ENCODE measurements around the gene TMEM128.
"Not testable (repeated sequence)": the region's sequence is repeated elsewhere in the genome, so short reads cannot be mapped to it uniquely, and the experiment has no call there.

The TMEM128 gene

DNA sequence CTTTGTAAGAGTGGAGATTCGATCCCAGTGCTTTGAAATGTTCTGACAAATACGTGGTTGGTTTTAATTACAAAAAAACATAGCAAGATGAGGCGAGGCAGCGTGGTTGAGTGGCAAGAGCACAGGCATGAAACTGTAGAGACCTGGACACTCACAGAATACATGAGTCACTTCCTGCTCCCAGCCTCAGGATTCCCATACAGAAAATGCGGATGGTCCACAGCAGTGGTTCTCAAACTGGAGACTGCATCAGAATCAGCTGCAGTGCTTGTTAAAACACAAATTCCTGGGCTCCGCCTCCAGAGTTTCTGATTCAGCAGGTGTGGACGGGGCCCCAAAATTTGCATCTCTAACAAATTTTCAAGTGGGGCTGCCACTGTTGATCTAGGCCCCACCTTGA, 31.4 kb downstream of the TMEM128 start:
- Histone ChIP-seq H3K4me1 (ENCODE audit: insufficient read depth, insufficient read length) (no peaks in the 10 kb centered on the region), H3K9me3 (ENCODE audit: insufficient read depth, low read length) (no peaks in the 10 kb centered on the region), H3K4me3 (ENCODE audit: insufficient read length, low read depth) (no peak overlapping the region), H3K27me3 (ENCODE audit: insufficient read depth, insufficient read length) (no peaks in the 10 kb centered on the region), H3K36me3 (ENCODE audit: insufficient read depth, insufficient read length, low read length) (no peaks in the 10 kb centered on the region), H3K9ac (ENCODE audit: insufficient read length, low read depth) (no peak overlapping the region)
- DNase-seq (ENCODE audit: low read depth, low spot score), result no peak
- no peak for TF ChIP-seq YY1 (IDR thresholded peaks at IDR 0.05; ENCODE audit: insufficient read depth, insufficient read length)
- TF ChIP-seq ZNF274 (IDR thresholded peaks at IDR 0.05; ENCODE audit: low read depth, low read length), result no peak
- no peak for TF ChIP-seq SUZ12 (IDR thresholded peaks at IDR 0.05; ENCODE audit: extremely low read depth, insufficient read depth, insufficient read length)

GRCh38 chr4:4213674-4214073, 34.3 kb downstream of the TMEM128 start:
- H3K4me1 ChIP-seq (ENCODE audit: insufficient read depth, insufficient read length); H3K27me3 ChIP-seq (ENCODE audit: insufficient read depth, insufficient read length); H3K9ac ChIP-seq (ENCODE audit: insufficient read length, low read depth); H3K36me3 ChIP-seq (ENCODE audit: insufficient read depth, insufficient read length, low read length); H3K9me3 ChIP-seq (ENCODE audit: insufficient read depth, low read length); H3K4me3 ChIP-seq (ENCODE audit: insufficient read length, low read depth); DNase-seq (ENCODE audit: low read depth, low spot score): not testable (repeated sequence)

DNA sequence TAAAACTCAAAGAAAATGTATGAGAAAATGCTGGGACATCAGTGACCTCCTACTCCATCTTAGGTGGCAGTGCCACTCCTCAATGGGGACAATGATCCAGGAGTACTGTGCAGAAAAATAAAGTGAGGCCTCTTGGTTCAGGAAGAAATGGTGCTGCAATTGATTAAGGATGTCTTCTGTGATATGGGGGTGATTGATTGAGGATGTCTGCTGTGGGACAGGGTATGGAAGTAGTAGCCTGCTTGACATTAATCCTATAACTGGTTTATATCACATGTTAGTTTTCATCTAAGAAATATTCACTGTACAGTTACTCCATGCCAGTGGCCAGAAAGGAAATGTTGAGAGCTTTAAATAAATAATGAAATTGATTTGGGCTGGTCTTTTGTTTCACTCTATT, 41.8 kb downstream of the TMEM128 start:
- H3K36me3 ChIP-seq (ENCODE audit: insufficient read depth, insufficient read length, low read length), result no peaks in the 10 kb centered on the region
- no peaks in the 10 kb centered on the region for H3K4me1 ChIP-seq (ENCODE audit: insufficient read depth, insufficient read length)
- no peak overlapping the region for H3K4me3 ChIP-seq (ENCODE audit: insufficient read length, low read depth)
- H3K27me3 ChIP-seq (ENCODE audit: insufficient read depth, insufficient read length), result no peaks in the 10 kb centered on the region
- no peaks in the 10 kb centered on the region for H3K9me3 ChIP-seq (ENCODE audit: insufficient read depth, low read length)
- H3K9ac ChIP-seq (ENCODE audit: insufficient read length, low read depth), result no peak overlapping the region
- no peak for DNase-seq (ENCODE audit: low read depth, low spot score)
- TF ChIP-seq SUZ12 (IDR thresholded peaks at IDR 0.05; ENCODE audit: extremely low read depth, insufficient read depth, insufficient read length) (no peak), YY1 (IDR thresholded peaks at IDR 0.05; ENCODE audit: insufficient read depth, insufficient read length) (no peak), ZNF274 (IDR thresholded peaks at IDR 0.05; ENCODE audit: low read depth, low read length) (no peak)

- Histone ChIP-seq H3K36me3 (ENCODE audit: insufficient read depth, insufficient read length, low read length) (no peaks in the 10 kb centered on the region), H3K4me3 (ENCODE audit: insufficient read length, low read depth) (no peak overlapping the region), H3K4me1 (ENCODE audit: insufficient read depth, insufficient read length) (no peaks in the 10 kb centered on the region), H3K9me3 (ENCODE audit: insufficient read depth, low read length) (no peaks in the 10 kb centered on the region), H3K9ac (ENCODE audit: insufficient read length, low read depth) (no peak overlapping the region), H3K27me3 (ENCODE audit: insufficient read depth, insufficient read length) (no peaks in the 10 kb centered on the region)
- no peak for TF ChIP-seq YY1 (IDR thresholded peaks at IDR 0.05; ENCODE audit: insufficient read depth, insufficient read length)
- no peak for DNase-seq (ENCODE audit: low read depth, low spot score)
These were observed 43.6 kb downstream of the TMEM128 start for GRCh38 chr4:4204401-4204745.

DNA sequence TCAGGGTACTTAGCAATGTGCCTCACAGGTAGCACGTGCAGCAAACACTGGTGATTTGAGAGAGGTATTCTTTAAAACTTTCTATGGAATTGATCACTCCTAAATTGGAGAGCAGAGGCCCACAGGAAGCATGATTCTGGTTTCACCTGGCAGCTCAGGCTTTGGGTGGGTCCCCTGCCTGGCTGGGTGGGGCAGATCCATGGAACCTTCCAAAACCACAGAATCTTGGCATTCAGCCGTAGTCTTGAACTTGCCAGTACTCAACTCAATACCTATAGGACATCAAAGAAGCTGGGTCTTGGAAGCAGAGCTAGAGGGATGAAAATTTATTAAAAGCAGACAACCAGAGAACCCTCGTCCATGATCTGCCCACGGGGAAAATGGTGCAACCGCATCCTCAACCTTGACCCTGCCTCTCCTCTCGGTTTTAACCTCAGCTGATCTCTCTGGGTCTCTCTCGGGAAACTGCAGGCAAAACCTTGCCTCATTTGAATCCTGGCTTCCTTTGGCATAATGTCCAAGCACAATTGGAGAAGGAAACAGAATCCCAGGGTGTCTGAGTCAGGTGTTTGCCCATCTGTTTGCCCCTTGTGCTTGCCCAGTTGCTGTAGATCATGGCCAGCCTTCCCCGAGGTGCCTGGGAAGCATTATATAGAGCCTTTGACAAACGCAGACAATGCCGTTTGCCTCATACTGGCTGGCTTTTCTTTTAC, 44.2 kb downstream of the TMEM128 start:
- Histone ChIP-seq H3K9ac (ENCODE audit: insufficient read length, low read depth) (no peak overlapping the region), H3K27me3 (ENCODE audit: insufficient read depth, insufficient read length) (no peaks in the 10 kb centered on the region), H3K4me3 (ENCODE audit: insufficient read length, low read depth) (no peak overlapping the region), H3K36me3 (ENCODE audit: insufficient read depth, insufficient read length, low read length) (no peaks in the 10 kb centered on the region), H3K9me3 (ENCODE audit: insufficient read depth, low read length) (no peaks in the 10 kb centered on the region), H3K4me1 (ENCODE audit: insufficient read depth, insufficient read length) (no peaks in the 10 kb centered on the region)
- no peak for TF ChIP-seq YY1 (IDR thresholded peaks at IDR 0.05; ENCODE audit: insufficient read depth, insufficient read length)
- TF ChIP-seq SUZ12 (IDR thresholded peaks at IDR 0.05; ENCODE audit: extremely low read depth, insufficient read depth, insufficient read length), result no peak
- TF ChIP-seq ZNF274 (IDR thresholded peaks at IDR 0.05; ENCODE audit: low read depth, low read length), result no peak
- no peak for DNase-seq (ENCODE audit: low read depth, low spot score)

DNA sequence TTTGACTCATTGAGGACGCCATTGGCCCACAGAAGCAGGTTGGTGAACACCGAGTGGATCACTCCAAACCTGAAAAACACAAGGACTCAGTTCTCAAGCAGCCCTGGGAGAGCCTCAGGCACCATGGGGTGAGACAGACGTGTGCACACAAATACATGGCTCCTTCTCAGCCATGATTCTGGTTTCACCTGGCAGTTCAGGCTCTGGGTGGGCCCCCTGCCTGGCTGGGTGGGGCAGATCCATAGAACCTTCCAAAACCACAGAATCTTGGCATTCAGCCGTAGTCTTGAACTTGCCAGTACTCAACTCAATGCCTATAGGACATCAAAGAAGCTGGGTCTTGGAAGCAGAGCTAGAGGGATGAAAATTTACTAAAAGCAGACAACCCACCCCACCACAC, 45.5 kb downstream of the TMEM128 start:
- Histone ChIP-seq H3K4me1 (ENCODE audit: insufficient read depth, insufficient read length) (no peaks in the 10 kb centered on the region), H3K9ac (ENCODE audit: insufficient read length, low read depth) (no peak overlapping the region), H3K36me3 (ENCODE audit: insufficient read depth, insufficient read length, low read length) (no peaks in the 10 kb centered on the region), H3K27me3 (ENCODE audit: insufficient read depth, insufficient read length) (no peaks in the 10 kb centered on the region), H3K9me3 (ENCODE audit: insufficient read depth, low read length) (no peaks in the 10 kb centered on the region), H3K4me3 (ENCODE audit: insufficient read length, low read depth) (no peak overlapping the region)
- DNase-seq (ENCODE audit: low read depth, low spot score), result no peak
- TF ChIP-seq YY1 (IDR thresholded peaks at IDR 0.05; ENCODE audit: insufficient read depth, insufficient read length) (no peak), SUZ12 (IDR thresholded peaks at IDR 0.05; ENCODE audit: extremely low read depth, insufficient read depth, insufficient read length) (no peak), ZNF274 (IDR thresholded peaks at IDR 0.05; ENCODE audit: low read depth, low read length) (no peak)

- Histone ChIP-seq H3K4me1 (ENCODE audit: insufficient read depth, insufficient read length) (no peaks in the 10 kb centered on the region), H3K36me3 (ENCODE audit: insufficient read depth, insufficient read length, low read length) (no peaks in the 10 kb centered on the region), H3K4me3 (ENCODE audit: insufficient read length, low read depth) (no peak overlapping the region), H3K9ac (ENCODE audit: insufficient read length, low read depth) (no peak overlapping the region), H3K27me3 (ENCODE audit: insufficient read depth, insufficient read length) (no peaks in the 10 kb centered on the region), H3K9me3 (ENCODE audit: insufficient read depth, low read length) (no peaks in the 10 kb centered on the region)
- no peak for TF ChIP-seq ZNF274 (IDR thresholded peaks at IDR 0.05; ENCODE audit: low read depth, low read length)
- TF ChIP-seq SUZ12 (IDR thresholded peaks at IDR 0.05; ENCODE audit: extremely low read depth, insufficient read depth, insufficient read length), result no peak
- no peak for TF ChIP-seq YY1 (IDR thresholded peaks at IDR 0.05; ENCODE audit: insufficient read depth, insufficient read length)
- DNase-seq (ENCODE audit: low read depth, low spot score), result no peak
These were observed 47.4 kb downstream of the TMEM128 start for GRCh38 chr4:4200624-4201023.

- no peak for DNase-seq (ENCODE audit: low read depth, low spot score)
- TF ChIP-seq ZNF274 (IDR thresholded peaks at IDR 0.05; ENCODE audit: low read depth, low read length) (no peak), SUZ12 (IDR thresholded peaks at IDR 0.05; ENCODE audit: extremely low read depth, insufficient read depth, insufficient read length) (no peak), YY1 (IDR thresholded peaks at IDR 0.05; ENCODE audit: insufficient read depth, insufficient read length) (no peak)
- Histone ChIP-seq H3K4me3 (ENCODE audit: insufficient read length, low read depth) (no peak overlapping the region), H3K9me3 (ENCODE audit: insufficient read depth, low read length) (no peaks in the 10 kb centered on the region), H3K9ac (ENCODE audit: insufficient read length, low read depth) (no peak overlapping the region), H3K27me3 (ENCODE audit: insufficient read depth, insufficient read length) (no peaks in the 10 kb centered on the region), H3K4me1 (ENCODE audit: insufficient read depth, insufficient read length) (no peaks in the 10 kb centered on the region), H3K36me3 (ENCODE audit: insufficient read depth, insufficient read length, low read length) (no peaks in the 10 kb centered on the region)
These were observed 52.7 kb downstream of the TMEM128 start for GRCh38 chr4:4195354-4195753.

- not testable (repeated sequence) for DNase-seq (ENCODE audit: low read depth, low spot score); H3K27me3 ChIP-seq (ENCODE audit: insufficient read depth, insufficient read length); H3K9me3 ChIP-seq (ENCODE audit: insufficient read depth, low read length)
These were observed 59.5 kb downstream of the TMEM128 start for GRCh38 chr4:4188557-4188956.

More at GRCh38 chr4:4188557-4188956, 59.5 kb downstream of the TMEM128 start:
- not testable (repeated sequence) for H3K4me1 ChIP-seq (ENCODE audit: insufficient read depth, insufficient read length); H3K9ac ChIP-seq (ENCODE audit: insufficient read length, low read depth); H3K36me3 ChIP-seq (ENCODE audit: insufficient read depth, insufficient read length, low read length); H3K4me3 ChIP-seq (ENCODE audit: insufficient read length, low read depth)

Measured in NT2/D1 (cell line).